ENCODE data around the gene PDE4B.

Gene PDE4B

DNA sequence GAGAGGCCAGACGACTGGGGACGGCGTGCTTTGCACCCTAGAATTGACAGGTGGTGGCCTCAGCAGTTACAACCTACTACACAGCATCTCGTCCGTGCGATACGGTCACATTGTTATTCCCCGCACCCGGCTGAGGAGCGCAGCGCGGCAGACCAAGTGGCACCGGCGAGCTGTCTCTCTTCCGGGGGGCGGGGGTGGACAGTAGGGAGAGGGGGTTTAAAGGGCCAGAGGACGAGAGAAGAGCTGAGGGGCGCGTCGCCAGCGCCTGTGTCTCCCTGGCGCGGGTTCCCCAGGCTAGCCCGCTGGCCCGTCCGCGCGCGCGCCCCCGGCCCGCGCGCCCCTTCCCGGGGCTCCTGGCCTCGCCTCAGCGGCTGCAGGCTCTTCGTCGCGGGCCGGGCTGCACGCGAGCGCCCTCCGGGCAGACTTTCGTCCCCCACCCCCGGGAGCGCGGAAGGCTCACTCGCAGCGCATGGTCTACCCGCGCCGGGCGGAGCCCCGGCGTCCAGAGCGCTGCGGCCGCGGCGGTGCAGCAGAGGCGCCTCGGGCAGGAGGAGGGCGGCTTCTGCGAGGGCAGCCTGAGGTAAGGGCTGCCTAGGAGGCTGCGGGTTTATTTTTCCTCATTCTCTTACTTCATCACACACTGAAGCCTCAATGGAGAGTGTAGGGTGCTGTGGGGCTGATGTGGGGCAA lies at the start of gene PDE4B:
Gene PDE4B, plus strand, starts transcription at position 227 of the 690 bp plus-strand sequence.
- DNase-seq, result peak; percentile 89

DNA sequence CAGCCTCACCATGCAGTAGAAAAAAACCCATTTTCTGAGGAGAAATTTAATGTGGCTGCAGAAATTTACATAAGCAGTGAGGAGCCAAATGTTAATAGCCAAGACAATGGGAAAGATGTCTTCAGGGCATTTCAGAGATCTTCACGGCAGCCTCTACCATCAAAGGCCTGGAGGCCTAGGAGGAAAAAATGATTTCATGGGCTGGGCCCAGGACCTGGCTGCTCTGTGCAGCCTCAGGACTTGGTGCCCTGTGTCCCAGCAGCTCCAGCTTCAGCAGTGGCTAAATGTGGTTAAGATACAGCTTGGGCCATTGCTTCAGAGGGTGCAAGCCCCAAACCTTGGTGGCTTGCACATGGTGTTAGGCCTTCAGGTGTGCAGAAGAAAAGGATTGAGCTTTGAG lies 48.0 kb upstream of the PDE4B start:
- no peak for DNase-seq

DNA sequence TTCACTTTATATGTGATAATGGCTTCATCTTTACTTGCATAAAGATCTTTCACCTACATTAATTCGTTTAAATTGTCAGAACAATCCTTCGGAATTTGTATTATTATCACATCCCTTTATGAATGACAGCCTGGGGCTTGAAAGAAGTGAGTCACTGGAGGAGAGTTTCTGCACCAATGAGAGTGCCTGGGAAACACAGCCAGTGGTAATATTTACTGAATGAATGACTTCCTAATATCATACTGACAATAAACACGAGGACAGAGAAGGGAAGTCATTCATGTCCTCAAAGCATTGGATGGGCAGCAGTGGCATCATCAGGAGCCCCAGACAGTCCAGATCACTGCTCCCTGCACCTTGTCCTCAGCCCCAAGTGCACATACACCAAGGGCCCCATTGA lies 40.7 kb upstream of the PDE4B start:
- peak; percentile 72 for DNase-seq

DNA sequence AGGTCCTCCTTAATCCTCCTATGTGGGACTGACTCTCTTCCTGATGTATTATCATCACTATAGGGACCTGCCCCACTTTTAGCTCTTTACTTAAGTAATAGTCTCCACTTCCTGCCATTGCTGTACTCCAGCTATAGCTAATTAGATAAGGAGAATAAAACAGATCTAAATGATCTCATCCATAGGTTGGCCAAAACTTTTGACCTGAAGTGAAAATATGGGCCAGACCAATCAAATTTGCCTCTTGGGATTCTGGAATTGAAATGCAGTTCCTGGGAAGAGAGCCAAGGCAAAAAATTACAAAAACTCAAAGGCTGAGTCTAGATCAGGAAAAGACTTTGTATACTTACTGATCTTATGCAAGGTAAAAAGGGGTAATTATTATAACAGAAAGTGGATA lies 36.1 kb upstream of the PDE4B start:
- peak; percentile 21 for DNase-seq

DNA sequence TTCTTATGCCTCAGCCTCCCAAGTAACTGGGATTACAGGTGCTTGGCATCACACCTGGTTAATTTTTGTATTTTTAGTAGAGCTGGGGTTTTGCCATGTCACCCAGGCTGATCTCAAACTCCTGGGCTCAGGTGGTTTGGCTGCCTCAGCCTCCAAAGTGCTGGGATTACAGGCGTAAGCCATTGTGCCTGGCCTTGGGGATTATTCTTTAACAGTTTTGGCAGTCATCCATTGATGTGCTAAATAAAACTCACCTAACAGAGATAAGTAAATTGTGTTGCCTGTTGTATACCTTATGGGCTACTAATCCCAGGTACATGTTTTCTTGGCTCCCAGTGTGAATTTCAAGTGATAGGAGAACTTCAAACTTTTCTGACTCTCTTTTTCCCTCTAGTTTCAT lies 35.2 kb upstream of the PDE4B start:
- no peak for DNase-seq

DNA sequence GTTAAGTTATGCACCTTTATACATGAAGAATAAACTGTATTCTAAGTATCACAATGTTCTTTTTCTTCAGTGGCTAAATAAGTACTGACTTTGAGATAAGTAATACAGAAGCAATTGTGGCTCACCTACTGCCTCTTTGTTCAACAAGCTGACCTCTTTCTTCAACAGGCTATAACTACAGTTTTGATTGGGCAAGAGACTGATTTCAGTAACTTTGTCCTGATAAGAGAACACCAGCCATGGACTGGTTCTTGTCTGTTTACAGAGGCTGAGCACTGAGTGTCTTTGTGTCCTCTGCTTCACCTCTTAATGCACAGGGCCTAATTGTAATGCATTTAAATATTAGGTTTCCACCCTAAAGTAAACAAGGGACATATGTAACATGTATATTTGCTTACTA lies 34.6 kb upstream of the PDE4B start:
- no peak for DNase-seq

DNA sequence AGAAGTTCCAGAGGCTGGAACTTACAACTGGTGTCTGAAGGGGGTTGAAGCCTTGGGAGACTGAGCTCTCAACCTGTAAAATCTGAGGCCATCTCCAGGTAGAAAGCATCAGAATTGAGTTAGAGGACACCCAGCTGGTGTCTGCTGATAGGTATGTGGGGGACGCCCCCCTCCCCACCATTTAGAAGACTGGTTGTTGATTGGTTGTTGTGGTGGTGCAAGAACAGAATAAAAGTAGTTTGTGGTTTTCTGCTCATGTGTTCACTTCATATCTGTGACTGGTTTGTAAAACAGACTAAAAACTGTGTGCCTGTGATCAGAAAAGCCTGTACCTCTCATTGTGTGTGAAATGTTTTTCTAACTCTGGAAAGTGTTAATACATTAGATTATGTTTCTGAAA lies 33.2 kb upstream of the PDE4B start:
- DNase-seq, result no peak

DNA sequence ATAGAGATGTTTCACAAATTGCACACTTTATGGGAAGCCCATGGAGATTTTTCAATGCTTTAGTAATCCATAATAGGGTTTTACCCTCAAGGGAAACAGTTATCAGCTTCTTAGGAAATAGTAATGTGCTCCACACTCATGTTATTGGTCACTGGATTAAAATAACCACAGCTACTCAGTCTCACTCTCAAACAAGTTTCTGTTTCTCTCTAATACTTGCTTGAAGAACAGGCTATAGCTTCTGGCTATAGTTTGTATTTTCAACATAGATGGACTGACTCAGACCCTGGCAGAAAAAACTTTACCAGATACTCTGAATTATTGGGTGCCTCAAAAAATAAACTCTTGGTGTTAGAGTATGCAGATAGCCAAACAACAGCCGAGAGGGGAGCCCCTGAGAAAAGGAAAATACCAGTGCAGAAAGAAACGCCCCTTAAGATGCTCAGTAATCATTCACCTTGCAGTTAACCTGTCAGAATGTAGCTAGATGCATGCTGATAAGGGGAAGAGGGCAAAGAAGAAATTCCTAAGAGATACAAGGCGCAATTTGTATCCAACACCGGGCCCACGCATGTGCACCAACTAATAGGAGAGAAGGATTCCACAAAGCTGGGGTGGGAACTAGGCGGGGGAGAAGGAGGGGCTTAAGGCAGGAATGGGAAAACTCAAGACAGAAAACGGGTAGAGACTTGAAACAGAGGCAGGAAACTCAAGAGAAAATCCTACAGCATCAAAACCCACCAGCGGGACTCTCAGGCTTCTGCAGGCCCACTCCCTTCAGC lies 30.4 kb upstream of the PDE4B start:
- no peak for DNase-seq

DNA sequence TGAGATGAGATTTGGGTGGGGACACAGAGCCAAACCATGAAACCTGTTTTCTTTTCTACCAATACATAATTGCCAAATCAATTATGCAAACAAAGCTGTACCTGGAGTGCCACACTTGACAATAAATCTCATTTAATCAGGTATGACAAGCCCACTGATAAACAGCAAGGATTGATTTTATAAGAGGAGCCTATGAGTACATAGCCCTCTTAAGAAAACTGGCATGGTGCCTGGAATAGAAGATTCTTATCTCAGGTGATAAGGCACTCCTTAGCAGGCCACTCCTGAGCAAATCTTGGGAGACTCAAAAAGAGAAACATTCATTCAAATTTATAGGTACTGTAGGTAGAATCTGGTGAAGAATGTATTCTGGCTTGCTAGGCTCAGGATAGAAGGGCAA lies 28.6 kb upstream of the PDE4B start:
- no peak for DNase-seq

DNA sequence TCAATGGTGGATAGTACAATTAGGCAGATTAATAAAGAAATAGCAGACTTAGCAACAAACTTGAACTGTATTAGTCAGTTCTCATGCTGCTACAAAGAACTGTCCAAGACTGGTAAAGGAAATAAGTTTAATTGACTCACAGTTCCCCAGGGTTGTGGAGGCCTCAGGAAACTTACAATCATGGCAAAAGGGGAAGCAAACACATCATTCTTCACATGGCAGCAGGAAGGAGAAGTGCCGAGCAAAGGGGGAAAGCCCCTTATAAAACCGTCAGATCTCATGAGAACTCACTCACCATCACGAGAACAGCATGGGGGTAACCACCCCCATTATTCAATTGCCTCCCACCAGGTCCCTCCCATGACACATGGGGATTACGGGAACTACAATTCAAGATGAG lies 27.1 kb upstream of the PDE4B start:
- DNase-seq, result no peak

DNA sequence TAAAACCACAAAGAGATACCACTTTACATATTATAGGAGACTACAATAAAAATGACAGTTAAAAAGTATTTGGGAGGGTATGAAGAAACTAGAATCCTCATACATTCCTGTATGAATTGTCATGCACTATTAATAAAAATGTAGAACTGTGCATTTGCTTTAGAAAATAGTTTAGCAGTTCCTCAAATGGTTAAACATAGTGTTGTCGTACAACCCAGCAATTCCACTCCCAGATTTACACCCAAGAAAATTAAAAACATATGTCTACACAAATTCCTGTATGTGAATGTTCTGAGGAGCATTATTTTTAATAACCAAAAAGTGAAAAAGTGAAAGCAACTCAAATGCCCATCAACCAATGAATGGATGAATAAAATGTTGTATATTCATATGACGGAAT lies 23.1 kb upstream of the PDE4B start:
- no peak for DNase-seq

DNA sequence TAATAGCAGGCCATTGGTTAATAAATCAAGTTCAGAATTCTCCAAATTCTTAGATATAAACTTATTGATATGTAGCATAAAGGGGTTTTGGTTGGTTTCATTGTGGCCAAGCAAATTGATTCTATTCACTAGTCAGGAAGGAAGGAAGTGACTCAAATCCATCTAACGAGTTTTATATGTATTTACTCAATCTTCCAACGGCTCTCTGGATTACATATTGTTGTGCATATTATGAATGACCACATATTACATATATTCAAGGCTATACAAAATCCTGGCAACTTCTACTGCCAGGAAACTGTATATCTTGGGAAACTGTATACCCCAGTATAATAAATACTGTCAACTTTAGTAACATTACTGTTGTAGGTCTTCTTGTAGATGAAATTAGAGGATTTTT lies 20.1 kb upstream of the PDE4B start:
- DNase-seq, result no peak

DNA sequence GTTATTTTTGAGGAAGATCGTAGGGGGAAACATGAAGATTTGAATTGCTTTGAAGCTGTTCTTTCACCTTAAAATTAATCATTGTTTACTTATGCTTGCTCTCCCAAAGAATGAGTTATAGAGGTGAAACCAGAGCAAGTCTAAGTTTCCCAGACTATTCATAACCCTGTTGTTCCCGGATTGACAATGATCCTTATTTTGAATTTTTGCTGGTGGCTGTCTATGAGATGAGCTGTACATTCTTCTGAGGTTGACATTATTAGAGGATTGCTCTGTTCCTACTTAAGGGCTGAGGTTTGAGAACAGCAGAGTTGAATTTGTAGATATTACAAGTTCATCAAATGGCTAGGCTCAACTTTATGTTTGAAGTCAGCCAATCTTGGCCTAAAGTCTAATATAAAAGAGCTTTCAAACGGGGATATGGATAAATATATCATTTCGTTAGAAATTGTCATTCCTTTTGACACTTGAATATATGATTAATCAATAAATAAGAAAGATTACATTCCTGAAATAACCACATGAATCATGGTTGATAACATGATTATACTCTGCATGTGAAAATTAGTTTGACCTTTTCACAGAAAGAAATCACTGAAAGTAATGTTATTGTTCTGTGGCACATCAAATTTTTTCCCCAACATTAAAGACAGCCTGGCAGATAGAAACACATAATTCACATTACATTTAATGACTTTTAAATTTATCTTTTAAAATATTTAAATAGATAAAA lies 19.1 kb upstream of the PDE4B start:
- no peak for DNase-seq

DNA sequence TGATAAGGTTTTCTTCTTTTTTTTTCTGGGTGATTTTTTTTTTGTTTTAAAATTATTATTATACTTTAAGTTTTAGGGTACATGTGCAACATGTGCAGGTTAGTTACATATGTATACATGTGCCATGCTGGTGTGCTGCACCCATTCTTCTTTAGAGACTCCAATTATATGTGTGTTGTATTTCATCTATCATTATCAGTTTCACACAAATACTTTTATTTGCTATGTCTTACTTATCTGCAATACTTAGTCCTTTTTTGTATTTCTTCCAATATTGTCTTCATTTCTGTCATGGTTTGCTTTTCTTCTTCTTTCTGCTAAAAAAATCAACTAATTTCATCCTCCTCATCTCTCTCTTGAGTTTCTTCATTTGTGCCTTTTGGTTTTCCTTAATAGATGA lies 3.9 kb upstream of the PDE4B start:
- DNase-seq, result peak; percentile 18

DNA sequence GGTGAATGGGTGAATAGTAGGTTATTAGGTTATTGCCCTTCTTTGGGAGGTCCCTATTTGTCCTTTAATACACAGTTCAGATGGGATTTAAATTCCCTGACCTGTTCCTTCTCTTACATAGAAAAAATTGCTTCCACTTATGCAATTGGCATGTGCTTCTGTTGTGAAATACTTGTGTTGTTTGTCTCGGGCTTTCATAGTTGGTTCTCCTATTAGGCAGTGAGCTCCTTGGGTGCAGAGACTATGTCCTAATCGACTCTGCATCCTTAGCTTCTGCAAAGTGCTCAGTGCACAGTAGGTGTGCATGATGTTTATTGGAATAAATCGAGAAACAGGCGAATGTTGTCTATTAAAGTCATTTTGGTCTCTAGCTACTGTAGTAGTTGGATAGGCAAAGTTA lies 1.3 kb upstream of the PDE4B start:
- DNase-seq, result no peak

DNA sequence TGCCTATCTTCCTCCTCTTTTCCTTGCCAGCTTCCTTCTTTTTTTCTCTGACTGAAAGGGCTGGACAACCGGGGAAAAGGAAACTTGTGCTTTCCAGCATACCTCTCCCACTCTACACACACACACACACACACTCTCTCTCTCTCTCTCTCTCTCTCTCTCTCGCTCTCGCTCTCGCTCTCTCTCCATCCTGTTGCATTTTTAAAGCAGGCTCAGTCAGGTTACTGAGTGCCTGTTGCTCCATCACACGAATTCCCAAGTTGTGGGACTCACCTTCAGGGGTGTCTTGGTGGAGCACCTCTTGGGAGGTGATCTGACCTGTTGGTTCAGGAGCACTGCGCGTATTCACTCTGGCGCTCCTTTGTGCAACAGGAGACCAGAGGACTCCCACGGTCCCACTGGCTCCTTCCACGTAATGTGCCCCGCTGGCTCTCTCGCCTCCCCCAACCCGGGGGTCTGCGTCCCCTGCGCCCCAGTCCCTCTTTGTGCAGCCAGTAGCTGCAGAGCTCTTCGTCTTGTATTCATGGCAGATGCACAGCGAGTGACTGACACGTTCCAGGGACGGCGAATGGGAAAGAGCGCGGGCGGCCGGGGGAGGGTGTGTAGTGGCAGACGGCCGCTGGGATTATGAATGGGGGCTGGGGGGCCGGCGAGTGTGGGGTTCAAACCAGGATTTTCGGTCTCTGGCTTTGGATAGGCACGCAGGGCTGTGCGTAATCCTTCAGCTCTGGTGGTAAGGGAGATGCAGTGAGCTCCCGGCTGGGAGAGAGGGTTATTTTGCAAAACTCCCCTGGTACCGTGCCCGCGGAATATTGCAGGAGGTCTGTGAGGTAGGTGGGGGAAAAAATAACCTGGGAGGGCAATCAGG lies 660 bp upstream of the PDE4B start:
- DNase-seq, result peak; percentile 81

DNA sequence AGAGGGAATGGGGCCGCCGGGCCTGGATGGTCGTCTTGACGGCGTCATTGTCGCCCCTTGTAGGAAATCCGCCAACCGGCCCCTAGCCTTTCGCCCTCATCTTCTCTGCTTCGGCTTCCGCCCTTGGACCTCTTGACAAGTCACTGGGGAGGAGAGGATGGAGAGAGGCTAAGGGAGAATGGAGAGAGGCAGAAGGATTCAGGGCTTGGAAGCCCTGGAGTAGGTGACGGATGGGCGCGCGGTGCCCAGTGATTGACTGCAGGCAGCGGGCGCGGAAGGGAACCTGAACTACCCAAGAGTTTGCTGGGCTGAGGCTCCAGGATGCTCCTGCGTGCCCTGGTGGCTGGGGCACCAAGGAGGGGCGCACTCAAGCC lies 651 bp downstream of the PDE4B start:
- peak; percentile 83 for DNase-seq

DNA sequence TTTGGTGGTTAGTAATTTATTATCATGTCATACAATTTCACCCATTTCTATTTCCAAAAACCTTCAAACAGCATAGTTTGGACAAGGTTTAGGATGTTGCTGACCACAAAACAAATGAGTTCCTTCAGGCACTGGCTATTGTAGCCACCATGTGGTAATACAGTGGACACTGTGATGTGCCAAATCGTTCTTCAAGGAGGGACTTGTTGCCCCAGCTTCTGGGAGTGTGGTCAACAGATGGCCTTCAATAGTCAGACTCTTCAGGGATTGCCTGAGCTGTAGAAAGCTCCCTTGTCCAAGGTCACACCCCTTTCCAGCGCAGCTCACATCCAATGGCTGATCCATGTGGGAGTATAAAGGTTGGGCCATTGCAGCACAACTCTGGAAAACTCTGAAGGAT lies 2.6 kb downstream of the PDE4B start:
- DNase-seq, result no peak

DNA sequence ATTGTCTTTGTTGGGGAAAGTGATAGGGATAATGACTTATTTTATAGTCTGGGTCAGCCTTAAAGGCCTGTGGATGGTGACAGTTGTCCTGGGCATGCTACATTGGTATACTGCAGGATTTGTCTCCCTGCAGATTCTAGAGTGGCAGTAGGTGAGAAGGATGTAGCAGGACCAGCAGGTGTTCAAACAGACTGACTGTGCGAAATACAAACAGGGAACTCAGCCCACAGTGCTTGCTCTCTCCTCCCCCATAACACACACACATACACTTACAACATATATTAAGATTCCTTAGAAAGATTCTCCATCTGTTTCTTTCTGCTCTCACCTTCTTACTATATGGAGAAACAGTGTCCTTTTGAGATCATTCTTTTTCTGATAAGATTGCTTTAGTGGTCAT lies 6.9 kb downstream of the PDE4B start:
- peak; percentile 99 for DNase-seq

DNA sequence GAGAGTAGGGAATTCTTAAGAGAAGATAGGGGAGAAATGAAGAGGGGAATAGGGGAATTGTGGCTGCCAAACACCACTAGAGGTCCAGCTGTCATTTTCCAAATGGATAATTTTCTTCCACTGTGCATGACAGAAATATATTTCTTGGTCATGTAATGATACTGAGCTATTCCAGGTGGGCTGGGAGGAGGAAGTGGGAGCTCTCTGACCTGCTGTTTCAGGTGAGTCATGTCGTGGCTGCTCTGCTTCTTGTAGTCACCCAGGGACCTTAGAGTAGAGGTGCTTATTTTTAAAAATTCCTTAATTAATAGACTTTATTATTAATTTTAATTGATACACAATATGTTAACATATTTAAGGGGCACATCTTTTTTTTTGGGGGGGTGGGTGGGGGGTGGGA lies 11.9 kb downstream of the PDE4B start:
- DNase-seq, result peak; percentile 73

DNA sequence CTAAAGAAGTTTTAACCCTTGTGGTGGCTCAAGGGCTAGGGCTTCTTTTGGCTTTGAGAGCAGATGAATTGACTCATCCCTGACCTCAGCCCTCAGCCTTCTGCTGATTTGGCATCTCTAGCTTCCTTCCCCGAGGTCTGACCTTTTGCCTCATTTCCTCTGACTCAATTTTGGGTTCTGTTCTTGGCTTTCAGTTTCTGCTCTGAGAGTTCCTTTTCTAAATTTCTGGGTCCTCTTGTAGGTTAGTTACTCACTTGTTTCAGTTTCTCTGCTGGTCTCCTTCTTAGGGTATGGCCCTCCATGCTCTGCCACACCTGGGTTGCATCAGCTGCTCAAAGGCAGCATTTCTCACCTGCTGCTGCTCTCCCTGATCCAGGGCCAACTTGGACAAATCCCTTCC lies 19.4 kb downstream of the PDE4B start:
- DNase-seq, result peak; percentile 93

DNA sequence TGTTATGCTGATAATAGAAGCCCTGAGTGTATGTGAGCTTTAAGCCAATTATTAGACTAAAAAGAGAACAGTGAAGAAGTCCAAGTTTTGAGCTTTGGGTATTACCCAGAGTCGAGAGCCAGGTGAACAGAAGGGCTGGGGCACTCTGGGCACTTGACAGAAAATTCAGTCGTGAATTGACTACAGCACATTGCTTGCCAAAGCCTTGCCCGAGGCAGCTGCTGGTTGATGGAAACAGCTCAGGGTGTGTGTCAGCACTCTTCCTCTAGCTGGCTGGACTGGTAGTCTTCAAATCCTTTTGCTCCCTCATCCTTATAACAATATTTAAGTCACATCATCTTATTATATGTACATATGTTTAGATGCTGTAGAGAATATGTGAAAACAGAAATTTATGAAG lies 21.3 kb downstream of the PDE4B start:
- peak; percentile 93 for DNase-seq

DNA sequence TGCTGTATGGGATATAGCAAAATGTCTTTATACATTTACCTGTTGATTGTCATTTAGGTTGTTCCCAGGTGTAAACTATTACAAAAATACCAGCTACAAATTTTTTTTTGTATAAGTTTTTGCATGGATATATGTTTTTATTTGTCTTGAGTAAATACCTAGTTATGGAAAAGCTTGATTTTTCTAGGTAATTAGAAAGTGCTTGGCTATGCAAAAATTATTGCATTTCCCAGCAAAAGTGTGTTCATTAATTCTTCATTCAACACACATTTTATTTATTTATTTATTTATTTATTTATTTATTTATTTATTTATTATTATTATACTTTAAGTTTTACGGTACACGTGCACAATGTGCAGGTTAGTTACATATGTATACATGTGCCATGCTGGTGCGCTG lies 22.1 kb downstream of the PDE4B start:
- no peak for DNase-seq
